GM23248 (cell line): Measurements from ENCODE around the gene ARFGAP2. TPM values are rescaled to one million over a fixed set of nuclear protein-coding genes. Genes with fewer than 3 reads are reported as not detected.

ENCODE experiments used
- DNase-seq: peaks from one replicate; pipeline ENCODE4 v3.0.0-alpha.2; 2015
- H2AFZ ChIP-seq: fragments of 200-600 bp; sonication (generic); 2 replicates; pipeline ENCODE4 v1.6.1; 2016; ENCODE audit warnings: antibody characterized with exemption
- H3F3A ChIP-seq: fragments of 200-600 bp; sonication (generic); 2 replicates; pipeline ENCODE4 v1.6.1; 2016; ENCODE audit warnings: mild to moderate bottlenecking, antibody characterized with exemption, mixed run types; ENCODE audit not compliant: insufficient read depth
- H3K27ac ChIP-seq: fragments of 200-600 bp; sonication (generic); 2 replicates; pipeline ENCODE4 v1.5.1; 2016; ENCODE audit warnings: mild to moderate bottlenecking
- H3K27me3 ChIP-seq: fragments of 200-600 bp; sonication (generic); replicated peaks from 2 replicates; pipeline ENCODE4 v1.6.1; 2016; ENCODE audit warnings: mild to moderate bottlenecking; ENCODE audit not compliant: insufficient read depth
- H3K36me3 ChIP-seq: fragments of 200-600 bp; sonication (generic); 2 replicates; pipeline ENCODE4 v1.6.1; 2016; ENCODE audit warnings: low read depth, mild to moderate bottlenecking
- H3K4me1 ChIP-seq: fragments of 200-600 bp; sonication (generic); 2 replicates; pipeline ENCODE4 v1.6.1; 2016; ENCODE audit warnings: mild to moderate bottlenecking; ENCODE audit not compliant: insufficient read depth
- H3K4me2 ChIP-seq: fragments of 200-600 bp; sonication (generic); one replicate; pipeline ENCODE4 v1.6.1; 2016; ENCODE audit warnings: mild to moderate bottlenecking; ENCODE audit not compliant: unreplicated experiment
- H3K4me3 ChIP-seq: fragments of 200-600 bp; sonication (generic); 2 replicates; pipeline ENCODE4 v1.5.1; 2016; ENCODE audit warnings: mild to moderate bottlenecking
- H3K79me2 ChIP-seq: fragments of 200-600 bp; sonication (generic); 2 replicates; pipeline ENCODE4 v1.6.1; 2016; ENCODE audit warnings: mild to moderate bottlenecking; ENCODE audit not compliant: insufficient read depth
- H3K9ac ChIP-seq: fragments of 200-600 bp; sonication (generic); 2 replicates; pipeline ENCODE4 v1.6.1; 2016; ENCODE audit warnings: mild to moderate bottlenecking
- H3K9me2 ChIP-seq: fragments of 200-600 bp; sonication (generic); 2 replicates; pipeline ENCODE4 v1.6.1; 2016; ENCODE audit warnings: mixed run types, mild to moderate bottlenecking, moderate library complexity; ENCODE audit not compliant: insufficient read depth
- H3K9me3 ChIP-seq: fragments of 200-600 bp; sonication (generic); one replicate; pipeline ENCODE4 v1.6.1; 2017; ENCODE audit warnings: low read depth
- H4K20me1 ChIP-seq: fragments of 200-600 bp; sonication (generic); 2 replicates; pipeline ENCODE4 v1.6.0; 2016; ENCODE audit not compliant: insufficient read depth
- EZH2 ChIP-seq: fragments of 200-600 bp; sonication (generic); IDR thresholded peaks from 2 replicates; pipeline ENCODE4 v1.6.1; 2018; ENCODE audit warnings: antibody characterized with exemption, mild to moderate bottlenecking; ENCODE audit not compliant: insufficient read depth, poor library complexity, severe bottlenecking
- EZH2phosphoT487 ChIP-seq: fragments of 200-600 bp; sonication (generic); IDR thresholded peaks from 2 replicates; pipeline ENCODE4 v1.6.1; 2018; ENCODE audit warnings: antibody characterized with exemption, moderate library complexity, mild to moderate bottlenecking, low read depth; ENCODE audit not compliant: insufficient read depth
- WGBS, 2 experiments: methylation state at CpG; one replicate each; pipeline ENCODE4 v1.1.6; 2015 to 2017; ENCODE audit warnings: low lambda C conversion rate in 2 of 2, low coverage in 1 of 2; ENCODE audit errors: missing lambda C conversion rate in 2 of 2; 5-methylcytosine and 5-hydroxymethylcytosine counted together
- in situ Hi-C: fragments of 300-500 bp; cut with MboI; formaldehyde crosslinking; loops from 2 replicates; pipeline ENCODE4 v1.15.0; 2020
- polyA plus RNA-seq: library from polyadenylated mRNA; unstranded; fragments of >200 nt; fragmentation: Nextera tagmentation; extraction: Ambion mirVana; gene quantifications from 2 replicates; pipeline ENCODE4 v1.2.1, GENCODE V29; 2016
- total RNA-seq: library from RNA; depleted of rRNA; stranded (reverse); fragments of >200 nt; shearing (Covaris generic); gene quantifications from 2 replicates; pipeline ENCODE4 v1.2.3, GENCODE V29; 2014

The ARFGAP2 gene
- total and polyA plus RNA-seq, 2 experiments from 2014 or later, result 45.7 to 131 TPM

DNA sequence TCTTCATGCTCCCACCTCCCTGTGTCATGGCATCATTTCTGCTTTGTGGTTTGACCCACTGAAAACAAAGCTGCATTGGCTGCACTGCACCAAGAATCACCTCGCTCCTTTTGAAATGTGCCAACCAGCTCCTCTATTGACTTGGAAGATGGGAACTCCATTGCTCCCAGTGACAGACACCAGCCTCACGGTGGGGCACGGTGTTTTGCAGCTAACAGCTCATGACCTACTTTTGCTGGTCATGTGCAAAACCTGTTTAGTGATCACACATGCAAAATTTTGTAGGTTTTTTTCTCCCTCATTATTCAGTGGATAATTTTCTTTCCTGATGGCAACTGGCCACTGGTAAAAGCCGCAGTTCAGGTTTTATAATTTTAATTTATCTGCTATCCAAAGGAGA is 36.8 kb downstream of the ARFGAP2 start:
- in situ Hi-C loops, result no loop called here
- Histone ChIP-seq H3K27me3 (no peaks in the 10 kb centered on the region), H3K4me1 (peaks cover 19% of the 10 kb centered on the region), H3K9ac (no peak overlapping the region), H3K4me3 (no peak overlapping the region), H3K9me2 (no peaks in the 10 kb centered on the region), H3K79me2 (no peaks in the 10 kb centered on the region), H3K9me3 (no peaks in the 10 kb centered on the region), H4K20me1 (no peaks in the 10 kb centered on the region), H3K27ac (no peak overlapping the region), H3K4me2 (no peak overlapping the region), H3K36me3 (no peaks in the 10 kb centered on the region), H3F3A (peaks cover 10% of the 10 kb centered on the region), H2AFZ (no peak overlapping the region)
- 52 to 59% methylated on average over 4 of the region's 4 CpGs for whole genome bisulfite sequencing, 2 experiments
- no peak for DNase-seq
- no peak for TF ChIP-seq EZH2phosphoT487
- TF ChIP-seq EZH2, result no peak

DNA sequence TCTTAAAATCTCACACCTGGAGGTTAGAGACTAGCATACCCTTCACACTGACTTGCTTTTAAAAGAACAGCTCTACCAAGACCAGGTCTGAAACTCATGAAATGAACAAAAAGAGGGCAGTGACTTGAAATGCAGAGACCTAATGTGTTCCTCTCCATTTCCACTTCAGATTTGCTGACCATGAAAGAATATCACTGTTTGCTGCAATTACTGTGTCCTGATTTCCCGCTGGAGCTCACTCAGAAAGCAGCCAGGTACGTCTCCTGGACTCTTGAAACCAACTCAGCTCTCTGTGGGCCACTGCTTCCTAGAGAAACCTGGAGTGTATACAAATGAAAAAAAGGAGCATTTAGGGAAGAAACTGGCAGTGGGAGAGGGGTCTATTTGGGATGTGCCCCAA is 39.2 kb downstream of the ARFGAP2 start:
- TF ChIP-seq EZH2, result no peak
- no peak for TF ChIP-seq EZH2phosphoT487
- in situ Hi-C loops, result no loop called here
- Histone ChIP-seq H2AFZ (no peak overlapping the region), H3K9me3 (no peaks in the 10 kb centered on the region), H4K20me1 (no peaks in the 10 kb centered on the region), H3K27me3 (no peaks in the 10 kb centered on the region), H3K4me2 (no peak overlapping the region), H3F3A (no peaks in the 10 kb centered on the region), H3K79me2 (no peaks in the 10 kb centered on the region), H3K9ac (no peak overlapping the region), H3K9me2 (no peaks in the 10 kb centered on the region), H3K4me1 (peaks cover 6% of the 10 kb centered on the region; the same call in 1 of the 2 replicates), H3K27ac (no peak overlapping the region), H3K36me3 (no peaks in the 10 kb centered on the region), H3K4me3 (no peak overlapping the region)
- 95 to 96% methylated on average over 2 of the region's 2 CpGs for whole genome bisulfite sequencing, 2 experiments
- DNase-seq, result no peak

DNA sequence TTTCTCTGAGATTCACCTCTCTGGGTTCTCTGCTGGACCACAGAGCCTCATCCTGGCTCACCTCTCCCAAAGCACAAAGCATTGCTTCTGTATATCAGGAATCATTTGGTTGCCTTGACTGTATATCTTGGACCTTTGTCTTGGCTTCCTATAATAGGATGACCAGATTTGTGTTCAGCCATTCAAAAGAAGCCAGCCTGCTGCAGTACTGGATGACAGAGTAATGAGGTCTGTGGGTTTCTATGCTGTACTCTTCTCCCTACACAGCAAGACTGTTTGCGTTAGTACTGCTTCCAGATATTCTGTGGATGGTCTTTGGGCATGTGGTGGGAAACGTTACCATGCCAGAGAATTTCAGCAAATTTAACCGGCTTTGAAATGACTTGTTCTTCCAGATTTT is 39.8 kb downstream of the ARFGAP2 start:
- WGBS, 2 experiments, result 76 to 83% methylated on average over 3 of the region's 3 CpGs
- in situ Hi-C loops, result no loop called here
- no peak for DNase-seq
- Histone ChIP-seq H3K4me3 (no peak overlapping the region), H3K9me2 (no peaks in the 10 kb centered on the region), H3K27me3 (no peaks in the 10 kb centered on the region), H3K9me3 (no peaks in the 10 kb centered on the region), H4K20me1 (no peaks in the 10 kb centered on the region), H3K9ac (no peak overlapping the region), H3K79me2 (no peaks in the 10 kb centered on the region), H3K27ac (no peak overlapping the region), H3K4me2 (no peak overlapping the region), H2AFZ (no peak overlapping the region), H3K36me3 (no peaks in the 10 kb centered on the region), H3K4me1 (peaks cover 6% of the 10 kb centered on the region; the same call in 1 of the 2 replicates), H3F3A (no peaks in the 10 kb centered on the region)
- TF ChIP-seq EZH2phosphoT487 (no peak), EZH2 (no peak)

DNA sequence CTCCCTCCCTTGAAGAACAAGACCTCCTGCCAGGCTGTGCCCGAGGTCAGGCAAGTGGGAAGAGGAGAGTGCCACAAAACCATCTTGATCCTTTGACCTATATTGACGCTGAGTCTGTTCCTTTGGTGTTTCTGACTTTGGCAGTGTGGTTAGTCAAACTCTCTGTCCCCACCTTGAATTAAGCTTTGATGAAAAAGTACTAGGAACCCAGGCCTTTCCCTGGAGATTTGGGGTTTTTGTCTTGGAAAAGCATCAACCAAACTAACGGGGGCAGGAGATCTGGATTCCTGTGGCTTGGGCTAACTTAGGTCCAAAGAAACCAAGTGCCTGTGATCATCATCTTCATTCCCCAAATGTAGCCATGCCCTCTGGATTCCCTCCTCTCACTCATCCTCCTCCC is 40.4 kb downstream of the ARFGAP2 start:
- Histone ChIP-seq H3K27me3 (no peaks in the 10 kb centered on the region), H3K9ac (no peak overlapping the region), H3K4me1 (peaks cover 6% of the 10 kb centered on the region; the same call in 1 of the 2 replicates), H3K4me2 (no peak overlapping the region), H3K27ac (no peak overlapping the region), H2AFZ (no peak overlapping the region), H3K4me3 (no peak overlapping the region), H3K9me3 (no peaks in the 10 kb centered on the region), H3K36me3 (no peaks in the 10 kb centered on the region), H3F3A (no peaks in the 10 kb centered on the region), H3K9me2 (no peaks in the 10 kb centered on the region), H4K20me1 (no peaks in the 10 kb centered on the region), H3K79me2 (no peaks in the 10 kb centered on the region)
- DNase-seq, result no peak
- in situ Hi-C loops, result no loop called here
- TF ChIP-seq EZH2phosphoT487 (no peak), EZH2 (no peak)
- WGBS, 2 experiments, result 79 to 86% methylated on average over 3 of the region's 3 CpGs

DNA sequence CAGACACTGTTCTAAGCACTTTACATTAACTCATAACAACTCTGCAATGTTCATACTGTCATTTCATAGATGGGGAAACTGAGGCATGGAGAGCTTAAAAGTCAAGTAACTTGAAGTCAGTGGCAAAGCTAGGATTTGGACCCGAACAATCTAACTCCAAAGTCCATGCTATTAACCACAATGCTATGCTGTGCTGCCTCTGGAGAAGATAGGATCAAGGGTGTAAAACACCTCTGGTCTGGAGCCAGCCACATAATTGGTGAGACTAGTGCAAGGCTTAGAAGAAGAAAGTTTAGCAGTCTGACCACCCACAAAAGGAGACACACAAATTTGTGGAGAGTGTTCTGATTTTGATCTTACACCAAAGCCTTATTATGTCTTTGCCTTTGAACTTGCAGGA is 43.7 kb downstream of the ARFGAP2 start:
- H3K27me3 ChIP-seq, result no peaks in the 10 kb centered on the region
- no peaks in the 10 kb centered on the region for H3K9me2 ChIP-seq
- no peak overlapping the region for H3K4me2 ChIP-seq
- H3K4me3 ChIP-seq, result no peak overlapping the region
- H4K20me1 ChIP-seq, result no peaks in the 10 kb centered on the region
- no peak overlapping the region for H3K9ac ChIP-seq
- H2AFZ ChIP-seq, result no peak overlapping the region
- no peak overlapping the region for H3K27ac ChIP-seq
- no peak for DNase-seq
- H3K79me2 ChIP-seq, result no peaks in the 10 kb centered on the region
- WGBS, 2 experiments, result 95 to 97% methylated on average over 1 of the region's 1 CpG
- no peaks in the 10 kb centered on the region for H3K36me3 ChIP-seq
- TF ChIP-seq EZH2 (no peak), EZH2phosphoT487 (no peak)
- no peaks in the 10 kb centered on the region for H3K9me3 ChIP-seq
- H3F3A ChIP-seq, result no peaks in the 10 kb centered on the region
- H3K4me1 ChIP-seq, result peaks cover 6% of the 10 kb centered on the region; the same call in 1 of the 2 replicates
- in situ Hi-C loops, result no loop called here
